HG03575 (cell line): ENCODE results near the gene FUNDC1.
A peak's percentile ranks its signal among the peaks of the same experiment; 100 is the strongest.
"Not testable (repeated sequence)": the region's sequence is repeated elsewhere in the genome, so short reads cannot be mapped to it uniquely, and the experiment has no call there.

ENCODE experiments used
- ATAC-seq: cut with Tn5 transposase; IDR thresholded peaks from one replicate; pipeline ENCODE4 v1.9.1; 2021; ENCODE audit not compliant: unreplicated experiment, insufficient number of reproducible peaks, low FRiP score; ENCODE audit errors: extremely low read depth

The FUNDC1 gene

DNA sequence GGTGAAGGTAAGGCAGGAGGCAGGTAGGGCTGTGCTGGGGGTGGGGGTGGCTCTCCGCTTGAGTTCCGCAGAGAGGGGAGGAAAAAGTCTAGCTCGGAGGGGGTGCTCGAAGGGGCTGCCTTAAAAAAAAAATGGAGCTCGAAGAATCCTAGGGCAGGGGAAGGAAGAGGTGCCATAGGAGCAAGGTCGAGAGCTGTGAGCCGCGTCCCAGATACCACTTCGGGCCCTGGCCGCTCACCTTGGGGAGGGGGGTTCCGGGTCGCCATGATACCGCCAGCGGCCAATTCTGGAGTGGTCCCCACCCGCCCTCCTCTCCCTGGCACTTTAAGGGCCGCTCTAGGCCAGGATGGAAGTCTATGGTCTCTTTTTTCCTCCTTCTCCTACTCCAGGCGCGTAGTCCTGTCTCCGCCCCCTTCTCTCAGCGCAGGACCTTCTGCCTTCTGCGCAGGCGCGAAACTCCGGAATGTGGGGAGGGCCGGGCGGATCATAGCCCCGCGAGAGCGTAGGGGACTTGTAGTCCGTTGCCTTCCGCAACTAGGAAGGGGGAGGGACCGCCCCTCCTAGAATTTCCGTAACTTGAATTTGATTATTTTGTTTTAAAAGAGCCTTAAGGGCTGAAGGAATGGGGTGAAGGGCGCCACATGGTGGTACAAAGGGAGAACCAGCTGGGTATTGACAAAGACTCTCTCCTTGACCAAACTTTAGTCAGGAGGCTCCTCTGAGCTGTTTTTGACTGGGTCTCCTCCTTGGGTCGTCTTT lies at the start of gene FUNDC1:
Gene FUNDC1 (minus strand): TSS at position 293 of the 759 bp plus-strand sequence. CDS start 27 bp downstream, at position 266.
- peak; percentile 89 for ATAC-seq

DNA sequence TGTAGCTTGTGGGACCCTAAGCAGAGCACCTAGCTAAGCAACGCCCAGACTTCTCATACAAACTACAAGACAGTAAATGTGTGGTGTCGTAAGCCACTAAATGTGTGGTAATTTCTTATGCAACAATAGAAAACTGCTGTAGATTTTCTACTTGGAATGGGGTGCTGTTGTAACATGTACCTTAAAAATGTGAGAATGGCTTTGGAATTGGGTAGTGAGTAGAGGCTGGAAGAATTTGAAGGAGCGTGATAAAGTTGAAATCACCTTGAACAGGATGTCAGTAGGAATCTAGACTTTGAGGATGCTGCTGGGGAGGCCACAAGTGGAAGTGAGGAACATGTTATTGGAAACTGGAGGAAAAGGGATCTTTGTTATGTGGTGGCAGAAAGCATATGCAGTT lies 43.2 kb upstream of the FUNDC1 start:
- no peak for ATAC-seq

- ATAC-seq: no peak
Measured at GRCh38 chrX:44580466-44580865, 37.8 kb upstream of the FUNDC1 start.

DNA sequence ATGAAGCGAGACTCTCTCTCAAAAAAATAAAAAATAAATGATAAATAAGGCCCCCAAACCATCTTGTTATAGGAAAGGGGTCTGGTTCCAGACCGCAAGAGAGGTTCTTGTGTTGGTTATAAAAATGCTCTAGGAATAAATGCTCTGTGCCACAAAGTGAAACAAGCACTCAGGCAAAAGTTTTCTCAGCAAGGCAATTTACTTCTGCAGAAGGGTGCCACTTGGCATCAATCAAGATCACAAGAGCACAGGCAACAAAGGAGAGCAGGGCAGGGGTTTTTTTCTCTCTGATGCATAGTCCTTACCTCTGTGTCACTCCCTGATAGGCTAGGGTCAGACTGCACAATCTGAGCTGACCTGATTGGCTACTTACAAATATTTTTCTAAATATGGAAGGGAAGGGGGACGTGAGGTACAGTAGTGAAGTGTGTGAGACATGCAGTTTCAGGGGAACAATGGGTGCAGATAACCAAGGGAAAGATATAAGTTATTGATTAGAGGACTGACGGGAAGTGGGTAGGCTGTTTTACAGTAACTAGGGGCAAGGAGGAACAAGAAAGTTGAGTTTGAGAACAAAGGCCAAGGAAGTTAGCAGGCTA lies 29.8 kb upstream of the FUNDC1 start:
- no peak for ATAC-seq

- ATAC-seq: no peak
Measured at GRCh38 chrX:44570522-44570921, 27.9 kb upstream of the FUNDC1 start.

DNA sequence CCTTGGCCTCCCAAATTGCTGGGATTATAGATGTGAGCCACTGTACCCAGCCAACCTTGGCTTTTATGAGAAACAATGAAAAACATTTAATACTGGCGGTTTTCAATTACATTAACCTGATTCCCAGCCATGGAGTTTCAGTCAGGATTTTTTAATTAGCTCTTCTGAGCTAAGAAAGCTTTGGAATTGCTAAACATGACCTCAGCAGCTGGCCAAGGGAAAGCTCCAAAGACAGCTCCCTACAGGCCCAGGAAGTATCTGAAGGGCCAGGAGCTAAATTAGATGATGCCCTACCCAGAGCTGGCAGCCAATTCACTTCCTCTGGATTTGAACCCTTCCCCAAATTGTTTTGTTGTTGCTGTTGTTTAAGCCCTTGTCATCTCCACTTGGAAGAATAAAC lies 26.5 kb upstream of the FUNDC1 start:
- no peak for ATAC-seq

DNA sequence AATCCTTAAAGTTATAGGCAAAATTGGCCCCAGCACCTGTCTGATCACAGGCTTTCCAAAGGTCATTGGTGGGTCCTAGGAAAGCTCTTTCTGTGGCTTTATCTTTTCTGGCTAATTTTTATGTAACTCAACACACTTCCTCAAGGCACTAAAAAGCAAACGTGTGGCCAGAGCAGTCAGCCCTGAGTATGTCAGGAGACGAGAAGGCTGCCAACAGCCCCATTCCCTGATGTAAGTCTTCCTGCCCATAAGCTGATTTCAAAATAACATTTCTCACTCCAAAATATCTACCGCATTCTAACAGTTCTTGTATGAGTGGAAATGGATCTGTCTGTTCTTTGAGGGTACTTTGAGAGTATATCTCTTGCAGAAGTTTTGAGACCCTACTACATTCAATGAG lies 25.5 kb upstream of the FUNDC1 start:
- no peak for ATAC-seq

DNA sequence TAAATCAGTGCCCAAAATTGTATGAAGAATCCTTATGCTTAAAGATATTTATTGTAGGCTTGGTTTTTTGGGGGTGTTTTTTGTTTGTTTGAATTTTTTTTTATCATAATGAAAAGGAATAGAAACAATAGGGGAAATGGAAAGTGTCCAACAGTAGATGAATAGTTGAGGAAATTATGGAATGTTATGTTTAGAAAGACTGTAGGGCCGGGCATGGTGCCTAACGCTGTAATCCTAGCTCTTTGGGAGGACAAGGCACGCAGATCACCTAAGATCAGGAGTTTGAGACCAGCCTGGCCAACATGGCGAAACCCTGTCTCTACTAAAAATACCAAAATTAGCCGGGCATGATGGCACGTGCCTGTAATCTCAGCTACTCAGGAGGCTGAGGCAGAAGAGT lies 19.2 kb upstream of the FUNDC1 start:
- ATAC-seq: not testable (repeated sequence)

GRCh38 chrX:44550563-44550962 lies 7.9 kb upstream of the FUNDC1 start:
- ATAC-seq: no peak

DNA sequence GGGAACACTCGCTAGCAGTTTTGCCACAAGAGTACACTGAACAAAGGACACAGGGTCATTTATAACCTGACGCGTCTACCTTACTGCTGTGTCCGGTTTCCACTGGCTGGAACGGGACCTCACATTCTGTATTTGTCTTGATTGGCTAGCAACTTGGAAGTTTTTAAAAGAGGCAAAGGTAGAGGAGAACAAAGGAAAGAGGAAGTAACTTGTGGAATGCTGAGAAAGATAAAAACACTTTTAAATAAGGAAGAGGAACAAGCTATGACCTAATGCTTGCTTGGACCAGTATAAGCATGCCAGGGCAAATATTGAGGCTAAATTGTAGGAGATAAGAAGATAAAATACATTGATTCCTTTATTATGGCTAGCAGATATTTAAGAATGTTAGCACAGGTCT lies 2.8 kb upstream of the FUNDC1 start:
- ATAC-seq: not testable (repeated sequence)

GRCh38 chrX:44544036-44544435 lies 1.4 kb upstream of the FUNDC1 start:
- ATAC-seq: no peak

GRCh38 chrX:44536198-44536597 lies 6.5 kb downstream of the FUNDC1 start:
- ATAC-seq: no peak

- ATAC-seq: no peak
Measured at GRCh38 chrX:44529310-44529709, 13.3 kb downstream of the FUNDC1 start.

DNA sequence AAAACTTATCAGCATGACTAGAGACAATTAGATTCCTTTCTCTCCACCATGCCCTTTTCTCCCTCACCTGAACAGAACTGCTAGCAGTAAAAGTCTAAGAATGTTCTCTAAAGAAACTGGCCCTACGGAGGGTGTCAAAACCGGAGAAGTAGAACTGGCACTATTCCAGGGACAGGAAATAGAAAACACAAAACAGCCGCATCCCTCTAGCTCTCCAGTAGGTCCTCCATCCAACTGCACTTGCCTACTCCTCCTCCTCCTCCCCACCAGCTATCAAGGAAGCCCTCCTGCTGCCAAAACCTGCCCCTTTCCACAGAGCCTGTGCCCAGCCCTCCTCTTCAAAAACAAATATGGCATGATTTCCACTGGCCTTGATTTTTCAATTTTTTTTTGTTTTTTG lies 28.4 kb downstream of the FUNDC1 start:
- no peak for ATAC-seq

GRCh38 chrX:44507292-44507691 lies 35.4 kb downstream of the FUNDC1 start:
- ATAC-seq: no peak

- no peak for ATAC-seq
Measured at GRCh38 chrX:44506678-44507077, 36.0 kb downstream of the FUNDC1 start.

DNA sequence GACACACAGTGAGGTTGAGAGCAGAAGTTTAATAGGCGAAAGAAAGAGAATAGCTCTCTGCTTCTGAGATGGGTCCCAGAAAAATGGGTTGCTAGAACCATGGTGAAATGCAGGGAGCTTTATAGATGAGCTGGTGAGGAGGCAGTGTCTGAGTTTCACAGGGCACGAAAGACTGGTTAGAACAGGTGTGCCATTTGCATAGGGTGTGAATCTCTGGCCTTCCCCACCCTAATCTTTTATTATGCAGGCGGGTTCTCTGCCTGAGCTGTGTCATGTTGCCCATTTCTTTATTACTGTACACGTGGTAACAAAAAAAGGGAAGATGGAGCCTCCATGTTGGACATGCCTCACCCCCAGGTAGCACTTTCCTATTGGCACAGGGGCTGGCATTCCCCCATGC lies 39.1 kb downstream of the FUNDC1 start:
- ATAC-seq: no peak

GRCh38 chrX:44495091-44495490 lies 47.6 kb downstream of the FUNDC1 start:
- ATAC-seq: no peak

- ATAC-seq: no peak
Measured at GRCh38 chrX:44494357-44494756, 48.3 kb downstream of the FUNDC1 start.

DNA sequence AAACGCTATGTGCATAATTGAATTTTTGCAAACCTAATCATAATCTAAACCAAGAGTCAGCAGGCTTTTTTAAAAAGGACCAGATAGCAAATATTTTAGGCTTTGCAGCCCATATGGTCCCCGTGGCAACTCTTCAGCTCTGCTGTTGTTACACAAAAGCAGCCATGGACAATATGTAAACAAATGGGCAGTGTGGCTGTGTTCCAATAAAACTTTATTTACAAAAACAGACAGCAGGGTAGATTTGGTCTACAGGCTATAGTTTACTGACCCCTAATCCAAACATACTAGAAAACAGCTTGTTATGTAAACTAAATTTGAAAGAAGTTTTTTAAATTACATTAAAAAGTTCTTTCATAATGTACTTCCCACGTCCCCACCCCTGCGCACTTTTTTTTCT lies 53.1 kb downstream of the FUNDC1 start:
- ATAC-seq: no peak
